Endothelial cell of umbilical vein (primary cell): ENCODE results near the gene CREBL2.

Experiments used
- EZH2 ChIP-seq: IDR thresholded peaks from 2 replicates; pipeline ENCODE4 v1.6.1; 2012; ENCODE audit warnings: borderline replicate concordance, low read depth, mild to moderate bottlenecking, moderate library complexity, low read length, inconsistent platforms; ENCODE audit not compliant: severe bottlenecking
- GATA2 ChIP-seq: IDR thresholded peaks from 2 replicates; pipeline ENCODE4 v1.7.0; 2011; ENCODE audit warnings: low read depth, mild to moderate bottlenecking, moderate library complexity, mixed read lengths, low read length; ENCODE audit not compliant: insufficient read length, insufficient read depth
- JUN ChIP-seq: IDR thresholded peaks from 2 replicates; pipeline ENCODE4 v1.6.1; 2011; ENCODE audit warnings: borderline replicate concordance, low read depth; ENCODE audit not compliant: insufficient read length, insufficient read depth
- MYC ChIP-seq: IDR thresholded peaks from one replicate; pipeline ENCODE4 v1.6.1; 2011; ENCODE audit warnings: mild to moderate bottlenecking, low read depth, low read length
- POLR2A ChIP-seq: IDR thresholded peaks from 2 replicates; pipeline ENCODE4 v1.6.1; 2012; ENCODE audit warnings: low read depth, mild to moderate bottlenecking, control low read depth, low read length
- POLR2AphosphoS5 ChIP-seq: IDR thresholded peaks from 2 replicates; pipeline ENCODE4 v1.6.1; 2012; ENCODE audit warnings: low read depth, mild to moderate bottlenecking, control low read depth, low read length, moderate library complexity; ENCODE audit not compliant: insufficient read depth
- TF ChIP-seq, protein P1 (sequence below), 2 donors: IDR thresholded peaks; 1 replicate in 1 of 2; 2 replicates in 1 of 2; pipeline ENCODE4 v1.5.1; 2011; ENCODE audit warnings: low read length in 2 of 2, mild to moderate bottlenecking in 2 of 2, moderate library complexity in 2 of 2, control low read depth in 1 of 2, inconsistent platforms in 1 of 2, low read depth in 1 of 2; ENCODE audit not compliant: insufficient read depth in 1 of 2; ENCODE audit errors: extremely low read depth in 1 of 2
- TF ChIP-seq, protein P2 (sequence below): IDR thresholded peaks from 2 replicates; pipeline ENCODE4 v1.6.1; 2011; ENCODE audit not compliant: insufficient read depth, insufficient read length

- no peak for TF ChIP-seq POLR2A
- TF ChIP-seq GATA2 = no peak
- TF ChIP-seq POLR2AphosphoS5 = no peak
- TF ChIP-seq, protein P1, sequence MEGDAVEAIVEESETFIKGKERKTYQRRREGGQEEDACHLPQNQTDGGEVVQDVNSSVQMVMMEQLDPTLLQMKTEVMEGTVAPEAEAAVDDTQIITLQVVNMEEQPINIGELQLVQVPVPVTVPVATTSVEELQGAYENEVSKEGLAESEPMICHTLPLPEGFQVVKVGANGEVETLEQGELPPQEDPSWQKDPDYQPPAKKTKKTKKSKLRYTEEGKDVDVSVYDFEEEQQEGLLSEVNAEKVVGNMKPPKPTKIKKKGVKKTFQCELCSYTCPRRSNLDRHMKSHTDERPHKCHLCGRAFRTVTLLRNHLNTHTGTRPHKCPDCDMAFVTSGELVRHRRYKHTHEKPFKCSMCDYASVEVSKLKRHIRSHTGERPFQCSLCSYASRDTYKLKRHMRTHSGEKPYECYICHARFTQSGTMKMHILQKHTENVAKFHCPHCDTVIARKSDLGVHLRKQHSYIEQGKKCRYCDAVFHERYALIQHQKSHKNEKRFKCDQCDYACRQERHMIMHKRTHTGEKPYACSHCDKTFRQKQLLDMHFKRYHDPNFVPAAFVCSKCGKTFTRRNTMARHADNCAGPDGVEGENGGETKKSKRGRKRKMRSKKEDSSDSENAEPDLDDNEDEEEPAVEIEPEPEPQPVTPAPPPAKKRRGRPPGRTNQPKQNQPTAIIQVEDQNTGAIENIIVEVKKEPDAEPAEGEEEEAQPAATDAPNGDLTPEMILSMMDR (IDR thresholded peaks at IDR 0.05; ENCODE audit: extremely low read depth in 1 of 2, insufficient read depth in 1 of 2, low read depth in 1 of 2, low read length in 2 of 2) = no peak
- TF ChIP-seq MYC = no peak
- no peak for TF ChIP-seq JUN
- TF ChIP-seq EZH2 = no peak
- TF ChIP-seq, protein P2, sequence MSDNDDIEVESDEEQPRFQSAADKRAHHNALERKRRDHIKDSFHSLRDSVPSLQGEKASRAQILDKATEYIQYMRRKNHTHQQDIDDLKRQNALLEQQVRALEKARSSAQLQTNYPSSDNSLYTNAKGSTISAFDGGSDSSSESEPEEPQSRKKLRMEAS = no peak
Measured at GRCh38 chr12:12624498-12624992, 12.9 kb downstream of the CREBL2 start.
